Central memory CD8-positive, alpha-beta T cell (primary cell): ENCODE data around the gene INPP5A.

Experiments
- ATAC-seq: fragments of 150-1000 bp; cut with Tn5 transposase; replicated peaks from 2 replicates; pipeline ENCODE4 v1.10.0; 2022; ENCODE audit warnings: mild to moderate bottlenecking, moderate FRiP score, moderate number of reproducible peaks; ENCODE audit not compliant: poor library complexity, severe bottlenecking; ENCODE audit errors: extremely low read depth
- DNase-seq, 2 donors: peaks; one replicate each; pipeline ENCODE4 v3.0.0; 2021; ENCODE audit warnings: low spot score in 2 of 2
- H3K27ac Mint-ChIP-seq: one replicate; pipeline ENCODE4 v1.8.0; 2022; ENCODE audit warnings: low read depth, mild to moderate bottlenecking, moderate library complexity, mixed read lengths
- H3K27me3 Mint-ChIP-seq: one replicate; pipeline ENCODE4 v1.8.0; 2022; ENCODE audit warnings: mixed read lengths
- H3K36me3 Mint-ChIP-seq: one replicate; pipeline ENCODE4 v1.8.0; 2022; ENCODE audit warnings: mild to moderate bottlenecking, moderate library complexity, mixed read lengths; ENCODE audit not compliant: insufficient read depth
- H3K4me1 Mint-ChIP-seq: one replicate; pipeline ENCODE4 v1.8.0; 2022; ENCODE audit warnings: mixed read lengths
- H3K4me3 Mint-ChIP-seq: one replicate; pipeline ENCODE4 v1.8.0; 2022; ENCODE audit warnings: mild to moderate bottlenecking, moderate library complexity, mixed read lengths
- H3K9me3 Mint-ChIP-seq: one replicate; pipeline ENCODE4 v1.8.0; 2022; ENCODE audit warnings: mixed read lengths

INPP5A gene

GRCh38 chr10:132583456-132583855 lies 45.9 kb downstream of the INPP5A start:
- Mint-ChIP-seq H3K4me1 (peaks cover 34% of the 10 kb centered on the region), H3K27me3 (no peaks in the 10 kb centered on the region), H3K27ac (no peak overlapping the region), H3K4me3 (no peak overlapping the region), H3K36me3 (peaks cover 1% of the 10 kb centered on the region), H3K9me3 (no peaks in the 10 kb centered on the region)
- ATAC-seq = no peak
- DNase-seq = no peak

- ATAC-seq = no peak
- no peaks in the 10 kb centered on the region for H3K9me3 Mint-ChIP-seq
- peaks cover 32% of the 10 kb centered on the region for H3K4me1 Mint-ChIP-seq
- no peak for DNase-seq
- no peak overlapping the region for H3K27ac Mint-ChIP-seq
- no peaks in the 10 kb centered on the region for H3K27me3 Mint-ChIP-seq
- no peak overlapping the region for H3K4me3 Mint-ChIP-seq
- H3K36me3 Mint-ChIP-seq = peaks cover 1% of the 10 kb centered on the region
Measured at GRCh38 chr10:132584081-132584480, 46.5 kb downstream of the INPP5A start.

DNA sequence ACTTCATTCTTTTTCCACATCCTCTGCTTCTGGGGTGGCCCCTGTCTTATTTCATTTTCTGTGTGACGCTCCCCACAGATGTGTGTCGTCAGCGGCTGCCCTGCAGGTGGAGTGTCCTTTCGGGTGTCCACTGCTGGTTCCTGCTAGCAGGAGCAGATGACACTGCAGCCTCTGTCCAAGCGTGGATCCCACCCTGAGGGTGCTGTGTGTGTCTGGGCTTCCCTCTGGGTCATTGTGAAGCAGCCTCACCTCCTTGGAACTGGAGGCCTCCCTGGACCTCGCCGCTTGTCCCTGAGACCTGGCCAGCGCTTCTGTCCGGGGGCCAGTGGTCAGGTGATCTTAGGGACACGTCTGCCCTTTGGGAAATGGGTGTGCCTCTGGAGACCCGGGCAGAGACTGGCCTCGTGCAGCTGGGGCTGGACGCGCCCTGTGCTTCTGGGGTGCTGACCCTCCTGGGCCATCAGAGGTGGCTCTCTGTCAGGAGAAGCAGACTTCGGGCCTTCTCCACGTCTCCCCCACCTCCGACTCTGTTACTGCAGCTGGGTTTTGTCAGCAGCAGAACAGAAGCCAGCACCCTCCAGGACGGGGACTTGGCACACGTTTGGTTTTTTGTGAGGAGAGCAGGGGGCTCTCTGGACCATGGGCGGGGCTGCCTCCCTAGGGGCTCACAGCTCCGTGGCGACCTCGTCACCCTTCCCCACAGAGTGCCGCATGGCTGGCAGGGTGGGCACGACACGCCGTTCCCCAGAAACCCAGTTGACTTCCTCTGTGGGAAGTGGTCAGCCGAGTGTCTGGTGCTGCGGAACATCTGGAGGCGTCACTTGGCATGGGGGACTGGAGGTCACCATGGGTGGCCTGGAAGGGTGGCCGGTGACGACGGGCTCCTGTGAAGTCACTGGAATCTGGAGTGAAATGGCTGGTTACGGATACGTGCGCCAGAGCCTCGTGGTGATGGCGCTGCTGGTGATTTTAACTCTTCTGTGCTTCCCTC lies 48.4 kb downstream of the INPP5A start:
- Mint-ChIP-seq H3K9me3 (no peaks in the 10 kb centered on the region), H3K36me3 (no peaks in the 10 kb centered on the region), H3K27ac (no peak overlapping the region), H3K4me3 (no peak overlapping the region), H3K27me3 (no peaks in the 10 kb centered on the region), H3K4me1 (peaks cover 22% of the 10 kb centered on the region)
- ATAC-seq = no peak
- no peak for DNase-seq

GRCh38 chr10:132586739-132587138 lies 49.2 kb downstream of the INPP5A start:
- no peak for ATAC-seq
- Mint-ChIP-seq H3K4me3 (no peak overlapping the region), H3K4me1 (peaks cover 25% of the 10 kb centered on the region), H3K27ac (no peak overlapping the region), H3K9me3 (no peaks in the 10 kb centered on the region), H3K27me3 (no peaks in the 10 kb centered on the region), H3K36me3 (no peaks in the 10 kb centered on the region)
- DNase-seq = no peak

DNA sequence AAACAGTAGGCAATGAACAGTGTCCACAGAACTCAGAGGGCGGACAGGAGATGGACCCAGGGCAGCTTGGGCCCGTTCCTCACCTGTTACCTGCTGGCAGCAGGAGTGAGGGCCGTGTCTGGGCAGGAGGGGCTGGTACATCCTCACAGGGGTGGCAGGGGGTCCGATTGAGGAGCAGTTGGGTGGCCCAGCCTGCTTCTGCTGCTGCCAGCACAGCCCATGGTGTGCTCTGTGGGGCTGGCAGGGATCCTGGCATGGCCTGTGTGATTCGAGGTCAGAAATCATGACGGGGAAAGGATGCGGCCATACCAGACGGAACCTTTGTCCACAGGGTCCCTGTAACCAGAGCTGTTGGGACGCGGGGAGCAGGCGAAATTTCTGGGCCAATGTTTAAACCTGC lies 49.6 kb downstream of the INPP5A start:
- Mint-ChIP-seq H3K36me3 (no peaks in the 10 kb centered on the region), H3K4me3 (no peak overlapping the region), H3K27me3 (no peaks in the 10 kb centered on the region), H3K9me3 (no peaks in the 10 kb centered on the region), H3K4me1 (peaks cover 29% of the 10 kb centered on the region), H3K27ac (no peak overlapping the region)
- no peak for DNase-seq
- ATAC-seq = no peak

DNA sequence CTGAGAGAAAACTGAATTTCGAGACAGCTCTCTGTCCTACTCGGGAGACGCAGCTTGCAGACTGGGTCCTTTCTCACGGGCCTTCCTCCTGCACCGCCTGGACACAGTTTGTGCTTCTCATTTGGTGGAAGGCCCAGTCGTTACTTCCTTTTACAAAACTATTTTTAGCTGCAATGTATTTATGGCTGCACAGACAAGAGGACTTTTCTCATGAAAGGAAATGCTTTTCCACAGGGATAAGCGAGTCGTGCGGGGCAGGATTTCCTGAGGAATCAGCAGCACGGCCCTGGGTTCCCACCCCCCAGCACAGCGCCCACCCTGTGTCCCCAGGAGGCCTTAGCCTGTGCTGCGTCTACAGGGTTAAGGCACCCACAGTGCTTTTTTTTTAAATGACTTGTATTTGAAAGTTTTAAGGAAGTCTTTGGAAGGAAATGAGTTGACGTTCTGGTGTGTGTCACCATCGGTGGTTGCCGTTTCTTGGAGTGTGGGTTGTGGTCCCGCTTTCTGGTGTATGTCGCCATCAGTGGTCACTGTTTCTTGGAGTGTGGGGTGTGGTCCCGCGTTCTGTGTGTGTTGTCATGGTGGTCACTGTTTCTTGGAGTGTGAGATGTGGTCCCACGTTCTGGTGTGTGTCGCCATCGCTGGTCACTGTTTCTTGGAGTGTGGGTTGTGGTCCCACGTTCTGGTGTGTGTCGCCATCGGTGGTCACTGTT lies 50.9 kb downstream of the INPP5A start:
- Mint-ChIP-seq H3K36me3 (no peaks in the 10 kb centered on the region), H3K4me1 (peaks cover 31% of the 10 kb centered on the region), H3K27ac (no peak overlapping the region), H3K9me3 (no peaks in the 10 kb centered on the region), H3K4me3 (no peak overlapping the region), H3K27me3 (no peaks in the 10 kb centered on the region)
- ATAC-seq (peak; percentile 42), DNase-seq (no peak)

- Mint-ChIP-seq H3K4me3 (no peak overlapping the region), H3K4me1 (peaks cover 36% of the 10 kb centered on the region), H3K27ac (no peak overlapping the region), H3K27me3 (no peaks in the 10 kb centered on the region), H3K9me3 (no peaks in the 10 kb centered on the region), H3K36me3 (no peaks in the 10 kb centered on the region)
- DNase-seq = no peak
- peak; percentile 15 for ATAC-seq
Measured at GRCh38 chr10:132589015-132589414, 51.4 kb downstream of the INPP5A start.

GRCh38 chr10:132589681-132590080 lies 52.1 kb downstream of the INPP5A start:
- ATAC-seq (no peak), DNase-seq (no peak)
- H3K36me3 Mint-ChIP-seq = no peaks in the 10 kb centered on the region
- H3K4me3 Mint-ChIP-seq = no peak overlapping the region
- peaks cover 43% of the 10 kb centered on the region for H3K4me1 Mint-ChIP-seq
- H3K27me3 Mint-ChIP-seq = no peaks in the 10 kb centered on the region
- no peak overlapping the region for H3K27ac Mint-ChIP-seq
- H3K9me3 Mint-ChIP-seq = no peaks in the 10 kb centered on the region

DNA sequence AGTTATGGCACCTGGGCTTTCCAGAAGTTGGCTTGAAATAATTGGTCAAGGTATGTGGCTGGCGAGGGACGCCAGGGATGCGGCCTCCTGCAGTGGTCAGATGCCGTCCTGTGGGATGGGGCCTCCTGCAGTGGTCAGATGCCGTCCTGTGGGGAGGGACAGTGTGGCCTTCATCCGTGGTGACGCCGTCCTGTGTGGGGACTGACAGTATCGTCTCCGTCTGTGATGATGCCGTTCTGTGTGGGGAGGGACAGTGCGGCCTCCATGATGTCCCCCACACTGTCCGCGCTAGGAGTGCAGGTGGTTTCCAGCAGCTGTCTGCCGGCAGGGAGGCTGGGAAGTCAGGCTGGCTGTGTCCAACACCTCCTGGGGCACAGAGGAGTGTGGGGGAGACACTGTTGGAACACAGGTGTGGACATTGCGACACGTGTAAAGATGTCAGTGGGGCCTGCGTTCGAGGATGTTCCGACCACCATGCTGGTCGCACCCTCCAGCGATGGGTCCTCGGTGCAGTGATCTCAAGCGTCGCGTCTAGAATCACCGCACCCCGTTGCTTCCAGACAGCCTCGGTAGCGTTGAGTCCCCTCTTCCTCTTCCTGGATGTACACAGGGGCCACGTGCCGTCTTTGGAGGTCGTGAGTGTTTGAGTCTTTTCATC lies 52.6 kb downstream of the INPP5A start:
- no peaks in the 10 kb centered on the region for H3K36me3 Mint-ChIP-seq
- H3K27me3 Mint-ChIP-seq = no peaks in the 10 kb centered on the region
- ATAC-seq = no peak
- no peaks in the 10 kb centered on the region for H3K9me3 Mint-ChIP-seq
- no peak overlapping the region for H3K4me3 Mint-ChIP-seq
- H3K4me1 Mint-ChIP-seq = peaks cover 46% of the 10 kb centered on the region
- H3K27ac Mint-ChIP-seq = no peak overlapping the region
- DNase-seq = no peak

GRCh38 chr10:132590752-132591121 lies 53.1 kb downstream of the INPP5A start:
- DNase-seq = no peak
- no peaks in the 10 kb centered on the region for H3K36me3 Mint-ChIP-seq
- H3K9me3 Mint-ChIP-seq = no peaks in the 10 kb centered on the region
- H3K27me3 Mint-ChIP-seq = no peaks in the 10 kb centered on the region
- H3K27ac Mint-ChIP-seq = no peak overlapping the region
- H3K4me1 Mint-ChIP-seq = peaks cover 51% of the 10 kb centered on the region
- ATAC-seq = no peak
- no peak overlapping the region for H3K4me3 Mint-ChIP-seq

DNA sequence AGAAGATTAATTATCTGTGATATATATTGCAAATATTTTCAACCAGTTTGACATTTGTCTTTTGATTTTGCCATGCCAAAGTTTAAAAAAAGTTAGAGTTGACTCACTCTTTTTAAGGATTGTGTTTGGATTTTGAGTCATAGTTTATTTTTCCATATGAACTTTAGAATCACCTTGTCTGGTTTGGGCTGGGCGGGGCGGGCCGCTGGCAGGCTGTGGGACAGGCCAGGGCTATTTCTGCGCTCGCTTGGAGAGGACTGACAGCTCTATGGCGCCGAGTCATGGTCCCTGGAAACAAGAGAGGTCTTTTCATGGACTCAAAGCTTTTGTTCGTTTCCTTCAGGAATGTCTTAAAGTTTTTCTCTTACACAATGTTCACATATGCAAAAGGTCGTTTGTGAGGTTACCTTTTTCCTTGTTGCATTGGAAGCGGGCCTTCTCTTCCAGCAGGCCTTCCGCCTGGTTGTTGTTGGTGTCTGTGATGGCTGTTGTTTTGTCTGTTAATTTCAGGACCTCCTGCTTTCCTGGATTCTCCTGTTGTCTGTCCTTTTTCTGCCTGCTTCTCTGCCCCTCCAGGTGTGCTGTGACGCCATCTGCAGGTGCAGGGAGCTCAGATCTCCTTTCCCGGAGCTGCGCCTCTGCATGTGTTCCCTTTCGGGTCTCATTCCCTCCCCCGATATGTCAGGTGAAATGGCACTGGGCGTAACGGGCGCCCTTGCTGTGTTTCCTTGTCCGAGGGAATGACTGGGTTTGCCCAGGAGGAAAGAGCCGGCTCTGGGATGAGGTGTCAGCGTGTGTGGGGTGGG lies 53.8 kb downstream of the INPP5A start:
- DNase-seq (no peak), ATAC-seq (no peak)
- Mint-ChIP-seq H3K4me1 (peaks cover 52% of the 10 kb centered on the region), H3K9me3 (no peaks in the 10 kb centered on the region), H3K4me3 (no peak overlapping the region), H3K27me3 (no peaks in the 10 kb centered on the region), H3K36me3 (no peaks in the 10 kb centered on the region), H3K27ac (no peak overlapping the region)

GRCh38 chr10:132592790-132593383 lies 55.3 kb downstream of the INPP5A start:
- no peak overlapping the region for H3K4me3 Mint-ChIP-seq
- no peaks in the 10 kb centered on the region for H3K9me3 Mint-ChIP-seq
- no peak for ATAC-seq
- DNase-seq = no peak
- H3K4me1 Mint-ChIP-seq = peaks cover 43% of the 10 kb centered on the region
- H3K27me3 Mint-ChIP-seq = no peaks in the 10 kb centered on the region
- H3K36me3 Mint-ChIP-seq = no peaks in the 10 kb centered on the region
- H3K27ac Mint-ChIP-seq = no peak overlapping the region
